ENCODE measurements around the gene AZU1.

AZU1 gene

DNA sequence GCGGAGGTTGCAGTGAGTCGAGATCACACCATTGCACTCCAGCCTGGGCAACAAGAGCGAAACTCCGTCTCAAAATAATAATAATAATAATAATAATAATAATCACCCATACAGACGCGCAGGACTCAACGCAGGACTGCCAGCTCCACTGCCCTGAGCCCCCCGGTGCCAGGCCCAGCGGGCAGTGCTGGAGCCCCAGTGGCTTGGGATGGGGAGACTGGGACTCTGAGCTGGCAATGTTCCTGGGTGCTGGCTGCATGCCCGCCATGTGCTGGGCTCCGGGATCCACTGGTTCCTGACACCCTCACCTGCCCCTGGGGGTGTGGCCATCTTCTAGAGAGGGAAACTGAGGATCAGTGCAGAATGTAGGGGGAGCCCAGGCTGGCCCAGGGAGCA is 325 bp upstream of the AZU1 start:
- TF ChIP-seq, protein P1, sequence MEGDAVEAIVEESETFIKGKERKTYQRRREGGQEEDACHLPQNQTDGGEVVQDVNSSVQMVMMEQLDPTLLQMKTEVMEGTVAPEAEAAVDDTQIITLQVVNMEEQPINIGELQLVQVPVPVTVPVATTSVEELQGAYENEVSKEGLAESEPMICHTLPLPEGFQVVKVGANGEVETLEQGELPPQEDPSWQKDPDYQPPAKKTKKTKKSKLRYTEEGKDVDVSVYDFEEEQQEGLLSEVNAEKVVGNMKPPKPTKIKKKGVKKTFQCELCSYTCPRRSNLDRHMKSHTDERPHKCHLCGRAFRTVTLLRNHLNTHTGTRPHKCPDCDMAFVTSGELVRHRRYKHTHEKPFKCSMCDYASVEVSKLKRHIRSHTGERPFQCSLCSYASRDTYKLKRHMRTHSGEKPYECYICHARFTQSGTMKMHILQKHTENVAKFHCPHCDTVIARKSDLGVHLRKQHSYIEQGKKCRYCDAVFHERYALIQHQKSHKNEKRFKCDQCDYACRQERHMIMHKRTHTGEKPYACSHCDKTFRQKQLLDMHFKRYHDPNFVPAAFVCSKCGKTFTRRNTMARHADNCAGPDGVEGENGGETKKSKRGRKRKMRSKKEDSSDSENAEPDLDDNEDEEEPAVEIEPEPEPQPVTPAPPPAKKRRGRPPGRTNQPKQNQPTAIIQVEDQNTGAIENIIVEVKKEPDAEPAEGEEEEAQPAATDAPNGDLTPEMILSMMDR (IDR thresholded peaks at IDR 0.05), result no peak
- Histone ChIP-seq H3K4me2 (ENCODE audit: low read length) (no peak overlapping the region), H2AFZ (no peak overlapping the region), H3K9ac (no peak overlapping the region), H3K9me3 (ENCODE audit: control insufficient read depth, low read length) (no peaks in the 10 kb centered on the region), H3K27me3 (ENCODE audit: control insufficient read depth, insufficient read depth, low read length) (no peaks in the 10 kb centered on the region), H3K4me1 (no peaks in the 10 kb centered on the region), H3K27ac (no peak overlapping the region), H3K79me2 (no peaks in the 10 kb centered on the region), H3K4me3 (ENCODE audit: low read depth, low read length) (no peak overlapping the region), H3K36me3 (ENCODE audit: control insufficient read depth, insufficient read depth, low read length) (no peaks in the 10 kb centered on the region)

GRCh38 chr19:829129-829758 is 1.6 kb downstream of the AZU1 start:
- no peaks in the 10 kb centered on the region for H3K9me3 ChIP-seq (ENCODE audit: control insufficient read depth, low read length)
- H3K27ac ChIP-seq, result no peak overlapping the region
- H3K4me2 ChIP-seq (ENCODE audit: low read length), result no peak overlapping the region
- no peaks in the 10 kb centered on the region for H3K4me1 ChIP-seq
- no peaks in the 10 kb centered on the region for H3K36me3 ChIP-seq (ENCODE audit: control insufficient read depth, insufficient read depth, low read length)
- no peak overlapping the region for H3K9ac ChIP-seq
- no peak overlapping the region for H3K4me3 ChIP-seq (ENCODE audit: low read depth, low read length)
- no peaks in the 10 kb centered on the region for H3K79me2 ChIP-seq
- TF ChIP-seq, protein P1 (IDR thresholded peaks at IDR 0.05), result no peak
- H3K27me3 ChIP-seq (ENCODE audit: control insufficient read depth, insufficient read depth, low read length), result no peaks in the 10 kb centered on the region
- no peak overlapping the region for H2AFZ ChIP-seq

GRCh38 chr19:831407-832369 is 4.1 kb downstream of the AZU1 start:
- TF ChIP-seq, protein P1 (IDR thresholded peaks at IDR 0.05), result no peak
- H3K27me3 ChIP-seq (ENCODE audit: control insufficient read depth, insufficient read depth, low read length), result no peaks in the 10 kb centered on the region

DNA sequence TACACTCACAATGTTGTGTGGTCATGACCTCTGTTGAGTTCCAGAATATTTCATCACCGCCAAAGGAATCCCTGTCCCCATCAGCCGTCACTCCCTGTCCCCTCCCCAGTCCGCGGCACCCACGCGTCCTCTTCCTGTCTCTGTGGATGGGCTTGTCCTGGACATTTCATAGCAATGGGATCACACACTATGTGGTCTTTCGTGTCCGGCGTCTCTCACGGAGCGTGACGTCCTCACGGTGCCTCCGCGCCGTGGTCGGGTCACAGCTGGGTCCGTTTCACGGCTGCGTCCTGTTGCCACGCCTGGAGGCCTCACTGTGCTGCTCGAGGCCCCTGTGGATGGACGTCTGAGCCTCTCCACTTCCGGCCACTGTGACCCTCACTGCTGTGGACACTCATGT is 6.6 kb downstream of the AZU1 start:
- Histone ChIP-seq H3K4me2 (ENCODE audit: low read length) (no peak overlapping the region), H3K4me3 (ENCODE audit: low read depth, low read length) (no peak overlapping the region), H3K9me3 (ENCODE audit: control insufficient read depth, low read length) (no peaks in the 10 kb centered on the region), H2AFZ (no peak overlapping the region), H3K4me1 (no peaks in the 10 kb centered on the region), H3K27me3 (ENCODE audit: control insufficient read depth, insufficient read depth, low read length) (no peaks in the 10 kb centered on the region), H3K36me3 (ENCODE audit: control insufficient read depth, insufficient read depth, low read length) (no peaks in the 10 kb centered on the region), H3K9ac (no peak overlapping the region), H3K79me2 (no peaks in the 10 kb centered on the region), H3K27ac (no peak overlapping the region)
- TF ChIP-seq, protein P1 (IDR thresholded peaks at IDR 0.05), result no peak

More at GRCh38 chr19:831407-832369, 4.1 kb downstream of the AZU1 start:
- Histone ChIP-seq H3K4me1 (no peaks in the 10 kb centered on the region), H3K4me2 (ENCODE audit: low read length) (no peak overlapping the region), H3K27ac (no peak overlapping the region), H3K79me2 (no peaks in the 10 kb centered on the region), H2AFZ (no peak overlapping the region), H3K9me3 (ENCODE audit: control insufficient read depth, low read length) (no peaks in the 10 kb centered on the region), H3K9ac (no peak overlapping the region), H3K4me3 (ENCODE audit: low read depth, low read length) (no peak overlapping the region), H3K36me3 (ENCODE audit: control insufficient read depth, insufficient read depth, low read length) (no peaks in the 10 kb centered on the region)
